ENCODE data around the gene PGAM1. TPM values are rescaled to one million over a fixed set of nuclear protein-coding genes. Genes with fewer than 3 reads are reported as not detected.
"Not testable (repeated sequence)": the region's sequence is repeated elsewhere in the genome, so short reads cannot be mapped to it uniquely, and the experiment has no call there.

The PGAM1 gene
- total RNA-seq, 1 donor from 2014 or later = 324 TPM

DNA sequence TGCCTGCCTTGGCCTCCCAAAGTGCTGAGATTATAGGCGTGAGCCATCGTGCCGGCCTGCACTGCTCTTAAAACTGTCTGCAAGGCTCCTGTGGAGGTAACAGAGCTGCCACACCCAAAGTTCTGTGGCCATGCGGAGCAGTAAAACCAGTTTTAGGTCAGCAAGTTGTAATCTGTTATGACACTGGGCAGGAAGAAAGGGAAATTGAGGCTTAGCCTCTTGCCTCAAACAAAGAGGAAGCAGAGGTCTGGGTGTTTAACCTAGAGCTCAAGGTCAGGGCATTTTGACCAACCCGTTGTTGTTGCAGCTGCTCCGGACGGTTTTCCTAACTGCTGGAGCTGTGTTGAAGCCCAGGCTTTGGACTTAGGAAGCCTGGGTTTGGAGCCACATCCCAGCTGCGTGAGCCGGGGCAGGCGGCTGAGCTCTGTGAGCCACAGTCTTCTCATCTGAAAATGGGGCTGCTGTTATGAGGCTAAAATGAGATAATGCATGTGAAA lies 17.4 kb upstream of the PGAM1 start:
- ATAC-seq = peak; percentile 79

DNA sequence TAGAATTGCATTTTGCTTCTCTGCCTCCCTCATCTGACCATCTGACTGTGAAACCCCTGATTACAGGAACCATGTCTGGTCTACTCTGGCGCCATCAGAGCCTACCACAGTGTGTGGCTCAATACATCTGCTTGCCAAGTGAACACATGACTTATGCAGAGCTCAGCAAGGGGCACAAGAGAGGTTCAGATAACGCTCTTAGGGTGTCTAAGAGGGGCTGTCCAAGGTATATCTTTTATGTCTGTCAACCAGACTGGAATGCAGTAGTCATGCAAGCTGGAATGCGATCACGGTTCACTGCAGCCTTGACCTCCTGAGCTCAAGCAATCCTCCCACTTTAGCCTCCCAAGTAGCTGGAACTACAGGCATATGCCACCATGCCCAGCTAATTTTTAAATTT lies 14.6 kb upstream of the PGAM1 start:
- ATAC-seq = no peak

DNA sequence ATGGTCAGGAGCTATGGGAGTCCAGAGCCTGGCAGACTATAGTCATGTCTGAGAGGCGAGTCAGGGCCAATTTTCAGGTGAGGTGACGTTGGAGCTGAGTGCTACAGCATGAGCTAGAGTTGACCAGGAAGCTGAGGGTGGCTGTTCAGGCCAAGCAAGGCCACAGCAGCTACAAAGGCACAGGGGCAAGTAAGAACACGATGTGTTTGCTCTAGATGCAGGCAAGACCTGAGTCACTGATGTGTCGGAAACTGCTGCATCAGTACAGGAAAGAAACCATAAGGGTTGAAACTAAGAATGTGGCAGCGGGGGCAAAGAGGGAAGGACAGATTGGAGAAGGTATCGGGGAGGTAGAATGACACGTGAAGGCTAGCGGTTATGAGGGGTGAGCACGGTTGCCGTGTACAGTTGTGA lies 13.1 kb upstream of the PGAM1 start:
- ATAC-seq = peak; percentile 92

DNA sequence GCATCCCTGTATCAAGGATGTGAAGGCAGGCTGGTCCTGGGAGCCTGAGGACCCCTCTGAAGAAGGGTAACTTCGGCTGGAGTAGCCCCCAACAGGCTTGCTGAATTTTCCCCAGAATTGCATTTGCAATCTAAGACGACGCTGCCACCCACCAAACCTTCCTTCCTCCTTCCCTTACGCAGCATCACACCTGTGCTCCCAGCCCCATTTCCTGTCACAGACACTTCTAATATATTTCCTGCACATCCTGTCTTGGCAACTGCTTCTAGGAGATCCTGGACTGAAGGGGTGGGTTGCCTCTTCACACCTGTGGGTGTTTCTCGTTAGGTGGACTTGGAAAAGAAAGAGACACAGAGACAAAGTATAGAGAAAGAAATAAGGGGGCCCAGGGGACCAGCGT lies 9.4 kb upstream of the PGAM1 start:
- ATAC-seq = no peak

DNA sequence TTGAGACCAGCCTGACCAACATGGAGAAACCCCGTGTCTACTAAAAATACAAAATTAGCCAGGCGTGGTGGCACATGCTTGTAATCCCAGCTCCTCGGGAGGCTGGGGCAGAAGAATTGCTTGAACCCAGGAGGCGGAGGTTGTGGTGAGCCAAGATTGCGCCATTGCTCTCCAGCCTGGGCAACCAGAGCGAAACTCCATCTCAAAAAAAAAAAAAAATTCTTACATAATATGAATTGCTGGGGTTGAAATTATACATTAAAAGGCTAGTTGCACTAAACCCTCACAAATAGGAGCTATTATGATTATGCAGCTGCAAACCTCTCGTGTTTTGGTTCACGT lies 2.3 kb upstream of the PGAM1 start:
- ATAC-seq = not testable (repeated sequence)

DNA sequence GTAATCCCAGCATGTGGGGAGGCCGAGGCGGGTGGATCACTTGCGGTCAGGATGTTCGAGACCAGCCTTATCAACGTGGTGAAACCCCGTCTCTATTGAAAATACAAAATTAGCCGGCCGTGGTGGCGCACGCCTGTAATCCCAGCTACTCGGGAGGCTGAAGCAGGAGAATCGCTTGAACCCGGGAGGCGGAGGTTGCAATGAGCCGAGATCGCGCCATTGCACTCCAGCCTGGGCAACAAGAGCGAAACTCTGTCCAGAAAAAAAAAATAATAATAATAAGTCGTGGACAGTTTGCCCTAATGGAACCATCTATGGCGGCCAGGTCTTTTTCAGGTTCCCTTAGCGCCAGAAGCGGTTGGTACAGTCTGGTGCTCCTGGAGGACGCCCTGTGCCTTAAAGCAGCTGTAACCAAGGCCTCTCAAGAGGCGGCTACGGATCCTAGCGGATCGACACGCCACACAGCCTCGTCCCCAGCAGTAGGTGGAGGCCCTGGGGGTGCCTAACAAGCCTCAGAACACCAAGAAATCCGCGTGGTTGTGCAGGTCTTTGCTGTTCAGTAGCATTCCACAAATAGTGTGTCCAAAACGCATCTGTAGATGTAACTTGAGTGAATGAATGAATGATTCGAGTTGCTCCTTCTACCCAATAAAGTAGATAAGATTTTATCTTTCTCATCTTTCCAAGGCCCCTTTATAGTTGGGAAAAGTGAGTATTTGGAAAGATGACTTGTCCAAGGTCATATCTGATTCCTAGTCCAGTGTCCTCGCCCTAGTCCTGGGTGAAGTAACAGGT lies 982 bp downstream of the PGAM1 start:
- peak; percentile 14 for ATAC-seq

DNA sequence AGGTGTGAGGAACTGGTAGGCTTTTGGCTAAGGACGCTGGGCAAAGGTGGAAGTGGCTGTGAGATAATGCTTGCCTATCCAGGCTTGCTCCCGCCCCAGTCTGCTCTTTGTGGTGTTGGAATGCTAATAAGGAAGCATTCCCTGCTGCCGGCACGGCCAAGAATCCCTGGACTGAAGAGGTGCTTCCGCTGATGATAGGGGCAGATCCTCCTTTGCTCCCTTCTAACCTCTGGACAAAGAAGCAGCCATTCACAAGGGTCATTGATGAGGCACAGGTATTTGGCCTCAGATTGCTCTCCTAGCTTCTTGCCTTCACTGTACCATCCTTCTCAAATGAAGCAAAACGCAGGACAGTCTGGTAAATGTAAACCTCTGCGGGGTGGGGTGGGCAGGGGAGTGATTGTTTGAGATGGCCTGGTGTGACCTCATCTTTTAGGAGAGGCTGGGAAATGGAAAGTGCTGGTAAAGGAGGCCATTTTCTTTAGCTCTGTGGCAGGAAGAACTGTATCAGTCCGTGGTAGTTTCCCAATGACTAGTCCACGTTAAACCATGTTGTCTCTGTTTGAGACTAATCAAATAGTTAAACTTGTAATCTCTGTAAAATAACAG lies 1.7 kb downstream of the PGAM1 start:
- ATAC-seq = peak; percentile 14

DNA sequence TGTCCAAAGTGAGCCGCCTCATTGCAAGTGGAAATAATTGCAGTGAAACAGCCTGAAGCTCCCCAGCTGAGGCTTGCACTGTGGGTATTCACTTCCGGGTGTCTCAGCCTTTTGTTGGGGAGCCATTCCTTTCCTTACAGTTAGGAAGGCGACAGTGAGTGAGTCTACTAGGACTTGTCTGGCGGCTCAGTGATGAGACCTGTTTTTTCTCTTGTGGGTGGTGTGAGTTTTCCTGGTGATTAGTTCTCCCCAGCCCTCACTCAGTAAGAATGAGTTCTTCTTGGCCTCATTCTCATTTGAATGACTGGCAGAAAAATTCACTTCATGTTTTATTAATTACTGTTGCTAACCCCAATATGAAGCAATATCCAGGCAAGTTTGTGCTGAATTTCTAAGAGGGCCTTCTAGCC lies 2.6 kb downstream of the PGAM1 start:
- ATAC-seq = peak; percentile 45

DNA sequence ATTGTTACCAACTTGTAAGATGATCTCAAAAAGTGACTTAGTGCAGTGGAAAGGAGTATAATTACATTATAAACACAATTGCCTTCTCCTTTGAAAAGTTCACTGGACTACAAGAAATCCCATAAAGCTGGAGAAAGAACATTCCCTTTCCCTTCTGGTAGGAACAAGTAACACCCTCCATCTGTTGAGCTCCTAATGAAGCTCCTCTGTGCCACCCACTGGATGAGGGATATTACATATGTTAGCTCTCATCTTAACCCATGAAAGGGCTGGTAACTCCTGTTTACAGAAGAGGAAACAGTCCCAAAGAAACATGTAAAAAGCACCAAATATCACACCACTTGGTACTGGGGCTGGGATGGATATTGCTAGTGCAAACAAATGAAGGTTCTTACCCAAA lies 8.1 kb downstream of the PGAM1 start:
- ATAC-seq = no peak

DNA sequence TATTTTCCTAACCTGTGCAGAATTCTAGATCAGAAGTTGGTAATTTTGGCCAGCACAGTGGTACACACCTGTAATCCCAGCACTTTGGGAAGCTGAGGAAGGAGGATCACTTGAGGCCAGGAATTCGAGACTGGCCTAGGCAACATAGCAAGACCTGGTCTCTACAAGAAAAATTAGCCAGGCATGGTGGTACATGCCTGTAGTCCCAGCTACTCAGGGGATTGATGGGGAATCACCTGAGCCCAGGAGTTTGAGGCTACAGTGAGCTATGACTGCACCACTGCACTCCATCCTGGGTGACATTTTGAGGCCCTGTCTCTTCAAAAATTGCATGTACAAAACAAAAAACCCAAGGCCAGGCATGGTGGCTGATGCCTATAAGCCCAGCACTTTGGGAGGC lies 8.6 kb downstream of the PGAM1 start:
- ATAC-seq = peak; percentile 20

DNA sequence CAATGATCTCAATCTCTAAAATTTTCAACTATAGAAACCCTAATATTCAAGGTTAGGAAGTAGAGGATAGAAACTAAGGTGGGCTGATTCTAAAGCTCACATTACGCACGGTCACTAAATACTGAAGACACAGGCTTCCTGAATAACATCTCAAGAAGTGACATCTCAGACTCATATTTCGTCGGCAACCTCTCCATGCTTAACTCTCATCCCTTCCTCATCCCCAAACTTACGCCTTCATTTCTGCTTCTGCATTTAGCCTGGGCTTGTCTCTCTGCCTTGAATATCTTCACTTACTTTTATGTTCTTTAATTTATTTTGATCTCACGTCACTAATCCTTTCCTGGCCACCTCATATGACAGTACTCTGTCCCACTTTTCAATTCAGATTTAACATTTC lies 9.2 kb downstream of the PGAM1 start:
- no peak for ATAC-seq

DNA sequence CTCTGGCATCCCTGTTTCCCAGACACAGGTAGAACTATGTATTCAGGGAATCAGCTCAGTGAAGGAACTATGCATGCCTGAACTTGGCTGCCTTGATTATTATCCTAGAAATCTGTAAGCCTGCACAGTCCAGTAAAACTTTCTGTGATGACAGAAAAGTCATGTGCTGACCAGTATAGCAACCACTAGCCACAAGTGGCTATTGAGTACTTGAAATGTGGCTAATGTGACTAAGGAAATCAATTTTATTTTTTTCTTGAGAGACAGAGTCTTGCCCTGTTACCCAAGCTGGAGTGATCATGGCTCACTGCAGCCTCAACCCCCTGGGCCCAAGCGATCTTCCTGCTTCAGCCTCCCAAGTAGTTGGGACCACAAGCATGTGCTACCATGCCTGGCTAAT lies 16.3 kb downstream of the PGAM1 start:
- ATAC-seq = no peak

DNA sequence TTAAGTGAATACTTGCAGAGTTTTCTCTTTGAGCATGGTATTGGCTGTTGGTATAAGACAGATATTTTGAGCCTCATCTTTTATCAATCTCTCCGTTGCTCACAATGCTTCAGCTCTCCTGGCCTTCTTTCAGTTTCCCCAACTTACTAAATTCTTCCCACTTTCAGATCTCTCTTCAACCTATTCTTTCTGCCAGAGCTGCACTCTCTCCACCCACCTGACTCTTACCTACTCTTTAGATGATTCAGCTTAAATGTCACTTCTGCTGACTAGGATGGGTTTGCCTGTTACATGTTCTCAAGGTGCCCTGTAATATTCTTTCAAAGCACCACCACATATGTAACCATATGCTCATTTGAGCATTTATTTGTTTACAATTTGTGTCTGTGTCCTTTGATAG lies 18.2 kb downstream of the PGAM1 start:
- no peak for ATAC-seq

DNA sequence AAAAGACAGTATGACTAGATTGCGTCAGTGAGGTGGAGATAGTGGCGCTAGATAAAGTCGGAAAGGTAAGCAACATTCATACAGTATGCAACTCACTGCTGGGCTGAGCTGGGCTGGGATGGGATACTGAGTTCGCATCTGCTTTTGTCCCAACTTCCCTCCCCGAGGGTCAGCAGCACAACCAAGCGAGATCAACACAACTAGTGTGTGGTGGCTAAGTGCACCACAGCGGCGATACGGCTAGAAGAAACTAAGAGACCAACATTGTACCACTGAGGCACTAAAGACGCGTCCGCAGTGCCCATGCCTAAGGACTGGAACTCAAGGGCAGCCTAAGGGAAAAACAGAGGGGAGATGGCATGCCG lies 19.3 kb downstream of the PGAM1 start:
- peak; percentile 10 for ATAC-seq

DNA sequence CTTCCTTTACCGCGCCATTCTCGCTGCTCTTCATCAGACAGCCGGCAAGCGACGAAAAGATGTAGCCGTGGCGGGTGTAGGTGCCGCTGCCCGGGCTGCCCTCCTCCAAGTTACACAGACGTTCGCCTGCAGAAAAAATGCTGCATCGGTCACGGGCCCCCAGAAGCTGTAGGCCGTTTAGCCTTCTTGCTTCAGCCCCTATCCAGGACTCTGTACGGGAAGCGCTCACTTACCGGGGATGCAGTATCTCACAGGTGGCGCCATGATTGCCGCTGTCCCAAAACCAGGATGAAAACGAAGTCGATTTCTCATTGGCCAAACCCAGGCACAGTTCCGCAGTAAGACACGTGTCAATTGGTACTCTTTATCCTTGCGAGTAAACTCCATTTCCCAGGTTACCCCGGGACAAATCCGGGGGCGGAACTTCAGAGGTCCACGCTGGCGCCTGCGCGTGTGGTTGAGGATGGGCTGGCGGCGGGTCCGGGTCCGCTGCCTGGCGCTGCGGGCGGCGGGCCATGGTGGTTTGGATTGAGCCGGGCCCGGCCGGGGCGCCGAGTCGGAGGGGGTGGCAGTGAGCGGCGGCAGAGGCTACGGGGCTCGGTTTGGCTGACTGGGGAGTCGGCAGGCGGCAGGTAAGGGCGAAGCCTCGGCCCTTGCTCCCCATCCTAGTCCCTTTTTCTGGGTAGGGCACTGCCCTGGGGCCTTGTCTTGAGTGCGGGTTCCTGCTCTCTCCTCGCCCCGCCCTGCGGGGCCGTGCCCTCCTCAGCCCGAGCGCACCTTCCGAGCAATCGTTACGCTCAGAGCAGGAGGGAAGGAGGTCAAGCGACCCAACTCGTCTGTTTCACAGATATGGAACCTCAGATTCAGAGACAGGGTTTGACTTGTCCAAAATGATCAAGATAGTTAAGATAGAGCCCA lies 20.0 kb downstream of the PGAM1 start, which contains the start of the genes EXOSC1 and ZDHHC16:
TSS of gene EXOSC1 (minus strand) at position 285 of the 918 bp plus-strand sequence. CDS start at position 264, 21 bp downstream.
TSS of gene ZDHHC16 (plus strand) at position 454 of the 918 bp plus-strand sequence. CDS start 5,501 bp downstream, outside the sequence.
- ATAC-seq = peak; percentile 96

DNA sequence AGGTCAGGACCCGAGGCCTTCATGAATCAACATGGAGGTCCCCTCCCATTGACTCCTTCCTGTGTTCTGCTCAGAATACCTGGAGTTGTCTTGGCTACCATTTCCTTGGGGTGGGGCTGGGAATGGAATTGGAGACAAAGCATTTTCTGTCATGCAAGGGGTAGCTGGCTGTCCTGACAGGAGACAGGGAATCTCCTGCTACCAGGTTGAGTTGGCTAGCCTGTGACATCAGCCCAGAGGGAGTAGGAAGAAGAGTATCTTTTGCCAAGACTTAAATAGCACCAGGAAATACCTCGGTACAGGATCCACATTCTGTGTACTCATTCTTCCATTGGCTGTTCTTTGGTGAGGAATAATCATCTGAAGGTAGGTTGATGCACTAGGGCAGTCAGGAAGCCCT lies 24.8 kb downstream of the PGAM1 start:
- no peak for ATAC-seq

DNA sequence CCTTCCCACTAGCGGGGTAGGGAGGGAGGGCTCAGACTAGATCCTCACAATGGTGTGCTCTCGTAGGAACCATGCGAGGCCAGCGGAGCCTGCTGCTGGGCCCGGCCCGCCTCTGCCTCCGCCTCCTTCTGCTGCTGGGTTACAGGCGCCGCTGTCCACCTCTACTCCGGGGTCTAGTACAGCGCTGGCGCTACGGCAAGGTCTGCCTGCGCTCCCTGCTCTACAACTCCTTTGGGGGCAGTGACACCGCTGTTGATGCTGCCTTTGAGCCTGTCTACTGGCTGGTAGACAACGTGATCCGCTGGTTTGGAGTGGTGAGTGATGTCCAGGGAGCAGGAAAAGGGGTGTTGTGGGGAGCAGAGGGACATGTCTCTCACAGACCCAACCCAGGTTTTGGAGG lies 25.6 kb downstream of the PGAM1 start:
- no peak for ATAC-seq

DNA sequence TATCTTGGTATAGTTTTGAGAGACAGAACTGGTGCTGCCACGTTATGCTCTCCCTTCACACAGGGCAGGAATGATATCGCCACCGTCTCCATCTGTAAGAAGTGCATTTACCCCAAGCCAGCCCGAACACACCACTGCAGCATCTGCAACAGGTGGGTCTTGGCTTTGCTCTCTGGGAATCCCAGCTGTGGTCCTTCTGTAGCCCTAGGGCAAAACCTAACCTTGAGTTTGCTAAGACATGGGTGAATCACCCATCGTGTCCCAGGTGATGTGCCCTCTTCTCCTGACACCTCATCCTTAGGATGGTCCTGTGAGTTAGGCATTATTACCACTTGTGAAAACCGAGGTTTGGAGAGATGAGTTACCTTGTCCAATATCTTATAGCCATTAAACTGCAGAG lies 26.4 kb downstream of the PGAM1 start:
- no peak for ATAC-seq

DNA sequence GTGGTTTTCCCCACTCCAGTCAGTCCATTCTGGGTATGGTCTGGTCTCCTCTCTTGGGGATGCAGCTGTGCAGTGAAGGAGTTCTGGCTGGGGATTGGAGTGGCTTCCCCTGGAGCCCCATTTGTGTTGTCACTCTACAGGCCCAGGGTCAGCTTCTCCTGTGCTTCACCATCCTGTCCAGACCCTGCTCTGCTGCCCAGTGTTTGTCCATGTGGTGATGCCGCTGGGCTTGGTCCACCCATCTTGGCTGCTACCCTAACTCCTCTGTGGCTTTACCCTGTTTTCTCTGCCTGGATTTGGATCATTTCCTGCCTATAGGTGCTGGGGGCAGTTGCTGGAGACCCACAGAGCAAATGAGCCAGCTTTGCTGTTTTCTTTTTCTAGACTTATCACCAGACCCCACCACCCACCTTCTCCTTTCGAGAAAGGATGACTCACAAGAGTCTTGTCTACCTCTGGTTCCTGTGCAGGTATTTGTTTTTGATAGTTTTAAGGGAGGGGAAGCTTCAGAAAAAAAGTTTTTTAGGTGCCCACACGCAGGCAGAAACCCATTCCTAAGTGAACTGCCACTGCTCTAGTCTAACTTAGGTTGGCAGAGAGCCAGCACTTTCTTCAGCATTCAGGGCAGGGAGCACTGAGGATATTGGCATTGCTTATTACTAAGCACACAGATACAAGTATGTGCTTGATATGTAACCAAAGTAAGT lies 28.5 kb downstream of the PGAM1 start:
- peak; percentile 33 for ATAC-seq

DNA sequence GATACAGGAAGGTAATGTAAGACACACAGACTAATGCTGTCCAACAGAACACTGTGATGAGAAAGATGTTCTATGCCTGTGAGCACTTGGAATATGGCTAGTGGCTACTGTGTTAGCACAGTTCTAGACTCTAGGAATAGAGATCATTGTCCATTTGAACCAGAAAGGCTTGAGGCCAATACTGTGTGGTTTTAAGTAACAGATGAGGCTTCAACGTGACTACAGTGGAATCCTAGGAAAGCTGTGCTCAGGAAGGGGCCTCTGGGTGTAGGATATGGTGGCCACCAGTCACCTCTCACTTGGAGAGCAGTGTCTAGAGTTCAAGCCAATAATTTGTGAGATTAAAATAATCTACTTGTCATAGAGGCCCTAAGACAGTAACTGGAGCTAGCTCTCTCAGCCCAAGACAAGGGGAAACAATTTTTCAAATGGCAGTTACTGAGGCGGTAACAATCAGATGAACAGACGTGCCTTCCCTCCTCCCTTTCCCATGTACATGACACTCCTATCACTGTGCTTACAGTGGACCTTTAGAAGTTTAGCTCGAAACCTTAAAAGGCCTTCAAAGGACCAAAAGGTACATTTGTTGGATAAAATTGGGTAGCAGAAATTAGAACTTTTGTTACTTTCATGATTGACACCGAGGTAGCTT lies 30.2 kb downstream of the PGAM1 start:
- no peak for ATAC-seq

DNA sequence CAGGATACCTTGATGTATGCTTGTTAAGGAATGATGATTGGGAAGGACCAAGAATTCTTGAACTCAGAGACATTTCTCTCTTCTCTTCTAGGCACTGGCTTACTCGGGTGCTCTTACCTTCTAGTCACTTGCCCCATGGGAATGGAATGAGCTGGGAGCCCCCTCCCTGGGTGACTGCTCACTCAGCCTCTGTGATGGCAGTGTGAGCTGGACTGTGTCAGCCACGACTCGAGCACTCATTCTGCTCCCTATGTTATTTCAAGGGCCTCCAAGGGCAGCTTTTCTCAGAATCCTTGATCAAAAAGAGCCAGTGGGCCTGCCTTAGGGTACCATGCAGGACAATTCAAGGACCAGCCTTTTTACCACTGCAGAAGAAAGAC lies 30.7 kb downstream of the PGAM1 start:
- no peak for ATAC-seq

DNA sequence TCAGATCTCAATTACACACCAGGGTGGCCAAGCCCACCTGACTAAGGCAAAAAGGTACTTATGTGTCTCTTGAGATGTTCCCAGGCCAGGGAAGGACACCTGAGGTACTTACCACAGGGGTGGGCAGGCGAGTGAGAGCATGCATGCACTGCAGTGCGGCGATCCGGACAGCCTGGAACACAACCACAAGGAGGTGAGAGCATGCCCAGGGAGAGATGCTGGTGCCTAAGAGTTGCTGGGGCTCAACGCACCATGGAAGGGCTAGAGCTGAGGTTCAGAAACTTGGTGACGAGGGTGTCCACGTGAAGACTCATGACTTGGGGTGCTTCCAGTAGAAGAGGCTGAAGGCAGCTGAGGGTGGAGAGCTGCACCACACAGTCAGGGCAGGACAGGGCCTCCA lies 33.1 kb downstream of the PGAM1 start:
- no peak for ATAC-seq

Measured in esophagus mucosa (tissue), 1 donor.